KMS-11 (cell line): ENCODE data around the gene WDR18.

Source experiments
- H2AFZ ChIP-seq: fragments of 200-600 bp; sonication (generic); 2 replicates; pipeline ENCODE4 v1.6.1; 2016; ENCODE audit warnings: antibody characterized with exemption, mixed run types, low read depth
- H3K27ac ChIP-seq: fragments of 200-600 bp; sonication (generic); 2 replicates; pipeline ENCODE4 v1.6.1; 2016; ENCODE audit warnings: mild to moderate bottlenecking, mixed run types
- H3K27me3 ChIP-seq: fragments of 200-600 bp; sonication (generic); 2 replicates; pipeline ENCODE4 v1.6.1; 2017; ENCODE audit warnings: mild to moderate bottlenecking, low read depth, mixed run types, moderate library complexity; ENCODE audit not compliant: insufficient read depth
- H3K36me3 ChIP-seq: fragments of 200-600 bp; sonication (generic); 2 replicates; pipeline ENCODE4 v1.6.1; 2017; ENCODE audit warnings: mild to moderate bottlenecking, mixed run types; ENCODE audit not compliant: insufficient read depth
- H3K4me1 ChIP-seq: fragments of 200-600 bp; sonication (generic); 2 replicates; pipeline ENCODE4 v1.6.1; 2016; ENCODE audit warnings: mild to moderate bottlenecking, low read depth, mixed run types; ENCODE audit not compliant: poor library complexity, severe bottlenecking
- H3K4me2 ChIP-seq: fragments of 200-600 bp; sonication (generic); 2 replicates; pipeline ENCODE4 v1.7.0; 2016; ENCODE audit warnings: mild to moderate bottlenecking, mixed run types
- H3K4me3 ChIP-seq: fragments of 200-600 bp; sonication (generic); IDR thresholded peaks from 2 replicates; pipeline ENCODE4 v1.6.1; 2017; ENCODE audit warnings: low read depth, low read length, mixed read lengths; ENCODE audit not compliant: insufficient read depth
- H3K79me2 ChIP-seq: fragments of 200-600 bp; sonication (generic); 2 replicates; pipeline ENCODE4 v1.6.1; 2016; ENCODE audit warnings: low read depth, mixed run types; ENCODE audit not compliant: insufficient read depth
- H3K9ac ChIP-seq: fragments of 200-600 bp; sonication (generic); 2 replicates; pipeline ENCODE4 v1.6.1; 2016; ENCODE audit warnings: mild to moderate bottlenecking, mixed run types
- H4K20me1 ChIP-seq: fragments of 200-600 bp; sonication (generic); 2 replicates; pipeline ENCODE4 v1.6.1; 2016; ENCODE audit warnings: mild to moderate bottlenecking, mixed run types; ENCODE audit not compliant: insufficient read depth
- CTCF ChIP-seq: fragments of 200-600 bp; sonication (generic); conservative IDR thresholded peaks from 2 replicates; pipeline ENCODE4 v1.6.1; 2017; ENCODE audit warnings: low read depth, mild to moderate bottlenecking, antibody characterized with exemption, low read length, moderate library complexity, mixed read lengths

Gene WDR18

GRCh38 chr19:941292-942132 lies 42.6 kb upstream of the WDR18 start:
- H3K27ac ChIP-seq, result peak overlapping the region; percentile 43; the same call in 1 of the 2 replicates
- H3K36me3 ChIP-seq, result no peaks in the 10 kb centered on the region
- H3K4me2 ChIP-seq, result peak overlapping the region; percentile 63
- no peaks in the 10 kb centered on the region for H3K27me3 ChIP-seq
- no peak overlapping the region for H3K4me3 ChIP-seq
- H3K9ac ChIP-seq, result peak overlapping the region; percentile 19; the same call in 1 of the 2 replicates
- H4K20me1 ChIP-seq, result no peaks in the 10 kb centered on the region
- no peak for TF ChIP-seq CTCF
- H3K4me1 ChIP-seq, result peaks cover 15% of the 10 kb centered on the region
- H3K79me2 ChIP-seq, result no peaks in the 10 kb centered on the region; the same call in 1 of the 2 replicates
- H2AFZ ChIP-seq, result peak overlapping the region; percentile 34; the same call in 1 of the 2 replicates

- Histone ChIP-seq H3K36me3 (no peaks in the 10 kb centered on the region), H2AFZ (no peak overlapping the region), H3K27me3 (no peaks in the 10 kb centered on the region), H4K20me1 (no peaks in the 10 kb centered on the region), H3K27ac (no peak overlapping the region), H3K4me3 (no peak overlapping the region), H3K4me2 (no peak overlapping the region), H3K9ac (no peak overlapping the region), H3K79me2 (no peaks in the 10 kb centered on the region; the same call in 1 of the 2 replicates), H3K4me1 (peaks cover 15% of the 10 kb centered on the region)
- no peak for TF ChIP-seq CTCF
Observed at GRCh38 chr19:942133-942645, 42.0 kb upstream of the WDR18 start.

GRCh38 chr19:943551-944170 lies 40.5 kb upstream of the WDR18 start:
- no peak overlapping the region for H2AFZ ChIP-seq
- H4K20me1 ChIP-seq, result no peaks in the 10 kb centered on the region
- H3K27ac ChIP-seq, result no peak overlapping the region
- no peak for TF ChIP-seq CTCF
- H3K4me1 ChIP-seq, result peaks cover 15% of the 10 kb centered on the region
- no peak overlapping the region for H3K4me3 ChIP-seq
- H3K27me3 ChIP-seq, result no peaks in the 10 kb centered on the region
- no peaks in the 10 kb centered on the region; the same call in 1 of the 2 replicates for H3K79me2 ChIP-seq
- H3K36me3 ChIP-seq, result no peaks in the 10 kb centered on the region
- H3K9ac ChIP-seq, result no peak overlapping the region
- H3K4me2 ChIP-seq, result no peak overlapping the region

GRCh38 chr19:944171-944567 lies 40.0 kb upstream of the WDR18 start:
- Histone ChIP-seq H2AFZ (no peak overlapping the region), H3K4me2 (no peak overlapping the region), H3K27me3 (no peaks in the 10 kb centered on the region), H3K27ac (no peak overlapping the region), H3K9ac (no peak overlapping the region), H3K79me2 (no peaks in the 10 kb centered on the region; the same call in 1 of the 2 replicates), H3K4me3 (no peak overlapping the region), H4K20me1 (no peaks in the 10 kb centered on the region), H3K4me1 (peaks cover 15% of the 10 kb centered on the region), H3K36me3 (no peaks in the 10 kb centered on the region)
- no peak for TF ChIP-seq CTCF
